Colonic mucosa (tissue), 4 donors: ENCODE measurements around the gene LRRK1. TPM values are rescaled to one million over a fixed set of nuclear protein-coding genes. Genes with fewer than 3 reads are reported as not detected.

Experiments used
- DNase-seq: peaks from one replicate; pipeline ENCODE4 v3.0.0-alpha.2; 2020
- H3K27ac ChIP-seq: fragments of 200-600 bp; one replicate; pipeline ENCODE4 v1.8.0; 2021
- H3K27me3 ChIP-seq: fragments of 200-600 bp; one replicate; pipeline ENCODE4 v1.8.0; 2021
- H3K36me3 ChIP-seq: fragments of 200-600 bp; one replicate; pipeline ENCODE4 v1.8.0; 2021
- H3K4me1 ChIP-seq: fragments of 200-600 bp; one replicate; pipeline ENCODE4 v1.8.0; 2021; ENCODE audit warnings: mild to moderate bottlenecking
- H3K4me3 ChIP-seq: fragments of 200-600 bp; one replicate; pipeline ENCODE4 v1.8.0; 2021
- H3K9ac ChIP-seq, 2 donors: one replicate each; pipeline ENCODE4 v1.7.0; 2013; ENCODE audit warnings: control low read depth in 2 of 2, low read depth in 2 of 2, low read length in 2 of 2
- H3K9me3 ChIP-seq: fragments of 200-600 bp; one replicate; pipeline ENCODE4 v1.8.0; 2021
- intact Hi-C: fragments of 100-400 bp; cut with DNase I; formaldehyde crosslinking; loops from one replicate; pipeline ENCODE4 v1.14.1; 2022
- total RNA-seq, 2 donors: library from RNA; stranded (reverse); fragmentation: NEBNext Ultra II Directional in 1 of 2; extraction: Animal tissue kit (Norgen Biotek cat#: 25700) in 1 of 2; gene quantifications; one replicate each; pipeline ENCODE4 v1.2.1, GENCODE V29; 2021
- TF ChIP-seq, protein P1 (sequence below): fragments of 200-600 bp; IDR thresholded peaks from one replicate; pipeline ENCODE4 v1.8.0; 2022; ENCODE audit warnings: antibody characterized with exemption, mild to moderate bottlenecking
- donor health status: healthy.
- donor health status: DM: no; HTN: no; CAD: no.
- donor health status: DM: no; HTN: no; CAD: no.

Gene LRRK1
- total RNA-seq, 2 donors from 2014 or later: 29.6 to 36.0 TPM

DNA sequence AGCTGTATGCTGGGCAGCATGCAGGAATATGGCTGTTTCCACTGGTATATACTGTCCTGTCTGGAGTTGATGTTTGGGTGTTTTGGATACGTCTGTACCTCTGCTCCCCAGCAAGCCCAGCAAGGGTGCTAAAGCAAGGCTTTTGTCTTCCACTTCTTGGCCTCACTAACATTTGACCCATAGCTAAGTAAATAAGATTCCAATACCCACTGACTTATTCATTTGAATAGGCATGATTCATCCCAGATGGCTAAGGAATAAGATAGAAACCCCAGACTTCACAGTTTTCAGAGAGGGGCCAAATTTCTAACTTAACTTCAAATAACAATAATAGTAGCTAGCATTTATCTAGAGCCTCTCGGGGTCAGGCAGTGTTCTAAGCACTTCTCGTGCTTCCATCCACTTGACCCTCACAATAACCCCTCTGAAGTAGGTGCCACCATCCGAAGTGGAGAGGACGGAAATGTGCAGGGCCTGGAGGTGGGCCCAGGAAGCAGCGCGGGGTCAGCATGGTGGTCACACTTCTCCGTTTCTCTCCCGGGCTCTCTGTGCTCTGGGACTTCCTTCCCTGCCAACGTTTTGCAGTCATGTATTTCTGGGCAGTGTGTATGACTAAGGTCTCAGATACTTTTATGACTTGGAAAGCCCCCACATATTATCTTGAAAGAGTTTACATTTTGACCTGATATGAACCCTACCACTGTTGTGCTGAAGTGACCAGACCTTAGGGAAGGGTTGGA, 39.3 kb downstream of the LRRK1 start:
- no peak overlapping the region for H3K4me3 ChIP-seq
- TF ChIP-seq, protein P1, sequence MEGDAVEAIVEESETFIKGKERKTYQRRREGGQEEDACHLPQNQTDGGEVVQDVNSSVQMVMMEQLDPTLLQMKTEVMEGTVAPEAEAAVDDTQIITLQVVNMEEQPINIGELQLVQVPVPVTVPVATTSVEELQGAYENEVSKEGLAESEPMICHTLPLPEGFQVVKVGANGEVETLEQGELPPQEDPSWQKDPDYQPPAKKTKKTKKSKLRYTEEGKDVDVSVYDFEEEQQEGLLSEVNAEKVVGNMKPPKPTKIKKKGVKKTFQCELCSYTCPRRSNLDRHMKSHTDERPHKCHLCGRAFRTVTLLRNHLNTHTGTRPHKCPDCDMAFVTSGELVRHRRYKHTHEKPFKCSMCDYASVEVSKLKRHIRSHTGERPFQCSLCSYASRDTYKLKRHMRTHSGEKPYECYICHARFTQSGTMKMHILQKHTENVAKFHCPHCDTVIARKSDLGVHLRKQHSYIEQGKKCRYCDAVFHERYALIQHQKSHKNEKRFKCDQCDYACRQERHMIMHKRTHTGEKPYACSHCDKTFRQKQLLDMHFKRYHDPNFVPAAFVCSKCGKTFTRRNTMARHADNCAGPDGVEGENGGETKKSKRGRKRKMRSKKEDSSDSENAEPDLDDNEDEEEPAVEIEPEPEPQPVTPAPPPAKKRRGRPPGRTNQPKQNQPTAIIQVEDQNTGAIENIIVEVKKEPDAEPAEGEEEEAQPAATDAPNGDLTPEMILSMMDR: no peak
- no peak overlapping the region for H3K27ac ChIP-seq
- H3K9ac ChIP-seq: no peak overlapping the region
- no peaks in the 10 kb centered on the region for H3K27me3 ChIP-seq
- no peak for DNase-seq
- H3K36me3 ChIP-seq: no peaks in the 10 kb centered on the region
- no peaks in the 10 kb centered on the region for H3K9me3 ChIP-seq
- H3K4me1 ChIP-seq: no peaks in the 10 kb centered on the region
- intact Hi-C loops: no loop called here

GRCh38 chr15:100959066-100960050, 40.2 kb downstream of the LRRK1 start:
- no peaks in the 10 kb centered on the region for H3K36me3 ChIP-seq
- H3K9me3 ChIP-seq: no peaks in the 10 kb centered on the region
- DNase-seq: no peak
- H3K9ac ChIP-seq: no peak overlapping the region
- TF ChIP-seq, protein P1: no peak
- H3K27ac ChIP-seq: no peak overlapping the region
- H3K4me3 ChIP-seq: no peak overlapping the region
- intact Hi-C loops: no loop called here
- no peaks in the 10 kb centered on the region for H3K4me1 ChIP-seq
- no peaks in the 10 kb centered on the region for H3K27me3 ChIP-seq

- no peaks in the 10 kb centered on the region for H3K4me1 ChIP-seq
- intact Hi-C loops: no loop called here
- no peak for DNase-seq
- no peaks in the 10 kb centered on the region for H3K9me3 ChIP-seq
- TF ChIP-seq, protein P1: no peak
- no peaks in the 10 kb centered on the region for H3K27me3 ChIP-seq
- H3K36me3 ChIP-seq: no peaks in the 10 kb centered on the region
- H3K4me3 ChIP-seq: no peak overlapping the region
- H3K27ac ChIP-seq: no peak overlapping the region
- no peak overlapping the region for H3K9ac ChIP-seq
Measured at GRCh38 chr15:100966997-100967396, 47.8 kb downstream of the LRRK1 start.

DNA sequence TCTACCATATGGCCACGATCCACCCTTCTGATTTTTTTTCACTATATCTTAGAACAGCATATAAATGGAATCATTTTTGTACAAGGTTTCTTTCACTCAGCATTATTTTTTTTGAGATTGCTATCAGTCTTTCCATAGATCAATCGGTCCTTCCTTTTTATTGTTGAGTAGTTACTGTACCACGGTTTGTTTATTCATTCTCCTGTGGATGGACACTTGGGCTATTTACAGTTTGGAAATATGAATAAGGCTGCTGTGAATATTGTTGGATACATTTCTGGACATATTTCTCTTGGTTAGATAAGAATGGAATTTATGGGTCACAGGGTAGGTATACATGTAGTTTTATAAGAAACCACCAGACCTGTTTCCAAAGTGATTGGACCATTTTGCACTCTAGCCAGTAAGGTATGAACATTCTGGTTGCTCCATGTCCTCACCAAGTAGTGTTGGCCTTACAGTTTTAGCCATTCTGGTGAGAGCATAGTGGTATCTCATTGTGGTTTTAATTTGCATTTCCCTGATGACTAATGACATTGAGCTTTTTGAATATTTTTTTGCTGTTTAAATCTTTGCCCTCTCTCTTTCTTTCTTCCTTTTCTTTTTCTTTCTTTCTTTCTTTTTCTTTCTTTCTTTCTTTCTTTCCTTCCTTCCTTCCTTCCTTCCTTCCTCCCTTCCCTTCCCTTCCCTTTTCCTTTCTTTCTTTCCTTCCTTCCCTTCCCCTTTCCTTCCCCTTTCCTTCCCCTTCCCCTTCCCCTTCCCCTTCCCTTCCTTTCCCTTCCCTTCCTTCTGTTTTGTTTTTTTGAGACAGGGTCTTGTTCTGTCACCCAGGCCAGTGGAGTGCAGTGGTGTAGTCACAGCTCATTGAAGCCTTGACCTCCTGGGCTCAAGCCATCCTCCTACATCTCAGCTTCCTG, 49.2 kb downstream of the LRRK1 start:
- no peak for DNase-seq
- TF ChIP-seq, protein P1: no peak
- Histone ChIP-seq H3K4me1 (no peaks in the 10 kb centered on the region), H3K9me3 (no peaks in the 10 kb centered on the region), H3K27ac (no peak overlapping the region), H3K9ac (no peak overlapping the region), H3K4me3 (no peak overlapping the region), H3K27me3 (no peaks in the 10 kb centered on the region), H3K36me3 (no peaks in the 10 kb centered on the region)
- intact Hi-C loops: no loop called here

DNA sequence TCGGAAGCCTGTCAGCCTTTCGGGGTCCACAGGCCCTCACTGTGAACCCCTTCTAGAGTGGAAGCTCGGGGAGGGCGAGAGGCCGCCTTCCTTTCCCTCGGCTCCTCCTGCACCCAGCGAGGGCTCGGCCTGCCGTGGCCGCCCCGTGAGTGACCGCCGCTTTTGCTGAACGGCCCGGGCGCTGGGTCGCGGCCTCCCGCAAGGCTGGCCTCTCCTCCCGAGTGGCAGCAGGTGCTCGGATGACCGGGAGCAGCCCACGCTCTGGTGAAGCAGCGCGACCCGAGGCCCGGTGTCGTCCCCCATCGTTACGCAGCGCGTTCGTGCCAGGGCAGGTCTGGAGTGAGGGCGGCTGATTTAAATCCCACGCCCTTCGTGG, 53.8 kb downstream of the LRRK1 start:
- Histone ChIP-seq H3K27ac (no peak overlapping the region), H3K4me1 (no peaks in the 10 kb centered on the region), H3K9ac (no peak overlapping the region), H3K9me3 (no peaks in the 10 kb centered on the region), H3K4me3 (peak overlapping the region; percentile 40), H3K27me3 (no peaks in the 10 kb centered on the region), H3K36me3 (no peaks in the 10 kb centered on the region)
- no peak for DNase-seq
- TF ChIP-seq, protein P1: no peak
- intact Hi-C loops: no loop called here
